GDM1 (cell line): ENCODE results near the gene TNS1.

ENCODE experiments used
- DNase-seq: peaks from one replicate; lab custom pipeline; 2025; lab: John Stamatoyannopoulos, UW

TNS1 gene

GRCh38 chr2:217998926-217999594 lies 3.7 kb downstream of the TNS1 start:
- no peak for DNase-seq

GRCh38 chr2:217997510-217997909 lies 5.3 kb downstream of the TNS1 start:
- no peak for DNase-seq

- DNase-seq, result no peak
Observed at GRCh38 chr2:217996361-217996760, 6.4 kb downstream of the TNS1 start.

GRCh38 chr2:217995731-217996231 lies 7.0 kb downstream of the TNS1 start:
- DNase-seq, result no peak

GRCh38 chr2:217994776-217995274 lies 8.0 kb downstream of the TNS1 start:
- no peak for DNase-seq

- DNase-seq, result peak; percentile 38
Observed at GRCh38 chr2:217993817-217994463, 8.9 kb downstream of the TNS1 start.

- DNase-seq, result no peak
Observed at GRCh38 chr2:217993138-217993537, 9.7 kb downstream of the TNS1 start.

- no peak for DNase-seq
Observed at GRCh38 chr2:217992061-217992460, 10.7 kb downstream of the TNS1 start.

- no peak for DNase-seq
Observed at GRCh38 chr2:217990791-217991465, 11.9 kb downstream of the TNS1 start.

- DNase-seq, result no peak
Observed at GRCh38 chr2:217990389-217990788, 12.4 kb downstream of the TNS1 start.

- DNase-seq, result no peak
Observed at GRCh38 chr2:217989221-217989948, 13.4 kb downstream of the TNS1 start.

- no peak for DNase-seq
Observed at GRCh38 chr2:217988840-217989204, 14.0 kb downstream of the TNS1 start.

GRCh38 chr2:217988014-217988839 lies 14.6 kb downstream of the TNS1 start:
- DNase-seq, result peak; percentile 38

- DNase-seq, result no peak
Observed at GRCh38 chr2:217987391-217987790, 15.4 kb downstream of the TNS1 start.

- no peak for DNase-seq
Observed at GRCh38 chr2:217986256-217986961, 16.4 kb downstream of the TNS1 start.

- no peak for DNase-seq
Observed at GRCh38 chr2:217983276-217984233, 19.2 kb downstream of the TNS1 start.

- DNase-seq, result no peak
Observed at GRCh38 chr2:217981971-217982370, 20.8 kb downstream of the TNS1 start.

- no peak for DNase-seq
Observed at GRCh38 chr2:217981084-217981730, 21.6 kb downstream of the TNS1 start.

GRCh38 chr2:217980591-217980990 lies 22.2 kb downstream of the TNS1 start:
- DNase-seq, result no peak
